HCT116 (cell line): ENCODE results near the gene TMEM238L. TPM values are rescaled to one million over a fixed set of nuclear protein-coding genes. Genes with fewer than 3 reads are reported as not detected.

ENCODE experiments used
- ATAC-seq: fragments of 200-7000 bp; cut with Tn5 transposase; 2 replicates; pipeline ENCODE4 v1.9.1; 2020; ENCODE audit warnings: mild to moderate bottlenecking, moderate library complexity
- BruUV-seq: library from RNA; stranded (reverse); fragments of 400-500 nt; replicated peaks from 2 replicates; lab custom pipeline; 2021; lab: Mats Ljungman, UMichigan
- CTCF ChIA-PET: fragments of 300-600 bp; sonication (Branson Sonifier 250); formaldehyde crosslinking; loops from one replicate; lab custom pipeline; 2021; ENCODE audit warnings: antibody characterized with exemption; lab: Charles Lee
- POLR2A ChIA-PET: fragments of 300-600, 350-600 bp; sonication (Branson Sonifier 250); formaldehyde crosslinking; loops from one replicate; lab custom pipeline; 2021; ENCODE audit warnings: antibody characterized with exemption; lab: Charles Lee
- RAD21 ChIA-PET, 2 experiments: fragments of 300-600 bp; sonication (Branson Sonifier 250); formaldehyde crosslinking; loops; one replicate each; lab custom pipeline; 2023; ENCODE audit warnings: low total read pairs in 2 of 2; ENCODE audit not compliant: uncharacterized antibody in 2 of 2, unreplicated experiment in 2 of 2, low non-redundant PET in 1 of 2; lab: Charles Lee
- DNase-seq: peaks from one replicate; pipeline ENCODE4 v3.0.0-alpha.2; 2010; ENCODE audit warnings: low read depth, low spot score
- H2AFZ ChIP-seq: fragments of 200-600 bp; shearing (Covaris generic), sonication (generic); 2 replicates; pipeline ENCODE4 v1.6.1; 2017; ENCODE audit warnings: low read depth, mixed run types, mixed read lengths, antibody characterized with exemption, low read length; ENCODE audit not compliant: poor library complexity, severe bottlenecking
- H3K27ac ChIP-seq: 2 replicates; pipeline ENCODE4 v1.5.1; 2012; ENCODE audit warnings: low read depth, low read length
- H3K27me3 ChIP-seq: fragments of 200-600 bp; sonication (generic); 2 replicates; pipeline ENCODE4 v1.6.1; 2016; ENCODE audit warnings: mixed run types, low read length, mixed read lengths; ENCODE audit not compliant: insufficient read depth
- H3K36me3 ChIP-seq, 2 experiments: fragments of 200-500 bp in 1 of 2; fragments of 200-600 bp in 1 of 2; sonication (Bioruptor generic) in 1 of 2; sonication (generic) in 1 of 2; 2 replicates each; pipeline versions ENCODE4 v1.5.1 to v1.6.1; 2014 to 2016; ENCODE audit warnings: low read length in 2 of 2, inconsistent platforms in 1 of 2, mixed read lengths in 1 of 2, mixed run types in 1 of 2; ENCODE audit not compliant: insufficient read depth in 2 of 2, control insufficient read depth in 1 of 2
- H3K4me1 ChIP-seq, 2 experiments: fragments of 200-600 bp in 1 of 2; sonication (generic) in 1 of 2; 2 replicates each; pipeline versions ENCODE4 v1.5.1 to v1.6.1; 2012 to 2017; ENCODE audit warnings: low read length in 2 of 2, inconsistent platforms in 1 of 2, mild to moderate bottlenecking in 1 of 2, mixed read lengths in 1 of 2, mixed run types in 1 of 2, moderate library complexity in 1 of 2; ENCODE audit not compliant: insufficient read depth in 2 of 2, control insufficient read depth in 1 of 2
- H3K4me2 ChIP-seq: fragments of 200-600 bp; sonication (generic); 2 replicates; pipeline ENCODE4 v1.6.1; 2017; ENCODE audit warnings: mixed run types, low read length, mixed read lengths
- H3K4me3 ChIP-seq, 2 experiments: fragments of 200-600 bp in 1 of 2; sonication (generic) in 1 of 2; replicated peaks in 1 of 2; 2 replicates each; pipeline ENCODE4 v1.5.1; 2011 to 2016; ENCODE audit warnings: low read length in 2 of 2, control low read depth in 1 of 2, low read depth in 1 of 2, mild to moderate bottlenecking in 1 of 2, mixed read lengths in 1 of 2, mixed run types in 1 of 2
- H3K79me2 ChIP-seq: fragments of 200-600 bp; sonication (generic); 2 replicates; pipeline ENCODE4 v1.6.1; 2017; ENCODE audit warnings: mild to moderate bottlenecking, mixed run types, low read length, moderate library complexity, mixed read lengths; ENCODE audit not compliant: insufficient read depth
- H3K9ac ChIP-seq: fragments of 200-600 bp; sonication (generic); 2 replicates; pipeline ENCODE4 v1.6.1; 2016; ENCODE audit warnings: low read length, mixed read lengths
- H3K9me2 ChIP-seq: fragments of 200-600 bp; sonication (generic), shearing (Covaris generic); 2 replicates; pipeline ENCODE4 v1.6.1; 2017; ENCODE audit warnings: mixed run types, mild to moderate bottlenecking, moderate library complexity; ENCODE audit not compliant: insufficient read depth
- H3K9me3 ChIP-seq, 2 experiments: fragments of 200-500 bp in 1 of 2; fragments of 200-600 bp in 1 of 2; sonication (Bioruptor generic) in 1 of 2; sonication (generic) in 1 of 2; 2 replicates each; pipeline ENCODE4 v1.6.1; 2014 to 2017; ENCODE audit warnings: low read length in 2 of 2, mixed read lengths in 2 of 2, inconsistent platforms in 1 of 2, low read depth in 1 of 2, mild to moderate bottlenecking in 1 of 2, mixed run types in 1 of 2, moderate library complexity in 1 of 2; ENCODE audit not compliant: control insufficient read depth in 1 of 2, insufficient read depth in 1 of 2
- H4K20me1 ChIP-seq: fragments of 200-600 bp; sonication (generic), shearing (Covaris generic); 2 replicates; pipeline ENCODE4 v1.6.1; 2017; ENCODE audit warnings: mixed run types, mild to moderate bottlenecking, moderate library complexity; ENCODE audit not compliant: insufficient read depth
- ATF3 ChIP-seq: IDR thresholded peaks from 2 replicates; pipeline ENCODE4 v1.6.1; 2012
- CEBPB ChIP-seq: IDR thresholded peaks from 2 replicates; pipeline ENCODE4 v1.6.1; 2012; ENCODE audit warnings: low read depth
- EGR1 ChIP-seq: IDR thresholded peaks from 2 replicates; pipeline ENCODE4 v1.6.1; 2012; ENCODE audit warnings: low read depth
- ELF1 ChIP-seq: IDR thresholded peaks from 2 replicates; pipeline ENCODE4 v1.6.1; 2012; ENCODE audit warnings: low read depth, borderline replicate concordance
- MAX ChIP-seq: IDR thresholded peaks from 2 replicates; pipeline ENCODE4 v1.6.1; 2012
- POLR2AphosphoS5 ChIP-seq: IDR thresholded peaks from 2 replicates; pipeline ENCODE4 v1.6.1; 2011; ENCODE audit warnings: mild to moderate bottlenecking, low read depth, low read length, moderate library complexity
- REST ChIP-seq: IDR thresholded peaks from 2 replicates; pipeline ENCODE4 v1.6.1; 2012; ENCODE audit warnings: low read depth
- SIN3A ChIP-seq: IDR thresholded peaks from 2 replicates; pipeline ENCODE4 v1.6.1; 2012; ENCODE audit warnings: low read depth
- SP1 ChIP-seq: IDR thresholded peaks from 2 replicates; pipeline ENCODE4 v1.6.1; 2012; ENCODE audit warnings: low read depth
- SRF ChIP-seq: IDR thresholded peaks from 2 replicates; pipeline ENCODE4 v1.6.1; 2012; ENCODE audit warnings: low read depth
- YY1 ChIP-seq: IDR thresholded peaks from 2 replicates; pipeline ENCODE4 v1.6.1; 2011; ENCODE audit warnings: low read length, low read depth, moderate library complexity, mild to moderate bottlenecking; ENCODE audit not compliant: insufficient replicate concordance; ENCODE audit errors: extremely low read depth
- ZFX ChIP-seq: fragments of 450-650 bp; IDR thresholded peaks from 2 replicates; pipeline ENCODE4 v1.6.1; 2017
- intact Hi-C: fragments of 100-400 bp; cut with micrococcal nuclease; formaldehyde crosslinking; loops from 2 replicates; pipeline ENCODE4 v1.10.0; 2022
- total RNA-seq: library from RNA; stranded (reverse); gene quantifications from one replicate; pipeline ENCODE4 v1.2.1, GENCODE V29; 2021; ENCODE audit not compliant: unreplicated experiment

TMEM238L gene
- total RNA-seq, 1 experiment from 2014 or later = not detected

GRCh38 chr17:10798332-10798749 is 5.6 kb downstream of the TMEM238L start:
- Histone ChIP-seq H3K4me1 (no peaks in the 10 kb centered on the region), H3K9ac (no peak overlapping the region), H3K79me2 (no peaks in the 10 kb centered on the region), H3K4me3 (no peak overlapping the region), H3K4me2 (no peak overlapping the region), H3K27ac (no peak overlapping the region), H3K9me2 (no peaks in the 10 kb centered on the region), H3K27me3 (peaks cover 10% of the 10 kb centered on the region; the same call in 1 of the 2 replicates), H4K20me1 (no peaks in the 10 kb centered on the region), H3K36me3 (no peaks in the 10 kb centered on the region), H2AFZ (no peak overlapping the region), H3K9me3 (no peaks in the 10 kb centered on the region)
- ATAC-seq (no peak), DNase-seq (no peak)
- POLR2A ChIA-PET = no interaction called here
- CTCF ChIA-PET = no interaction called here
- RAD21 ChIA-PET = no interaction called here
- BruUV-seq = no TSS peak
- TF ChIP-seq SP1 (no peak), REST (no peak)
- intact Hi-C loops = no loop called here

GRCh38 chr17:10797476-10798328 is 6.2 kb downstream of the TMEM238L start:
- Histone ChIP-seq H3K27ac (no peak overlapping the region), H2AFZ (no peak overlapping the region), H3K79me2 (no peaks in the 10 kb centered on the region), H3K4me2 (no peak overlapping the region), H4K20me1 (no peaks in the 10 kb centered on the region), H3K36me3 (no peaks in the 10 kb centered on the region), H3K9ac (no peak overlapping the region), H3K9me3 (no peaks in the 10 kb centered on the region), H3K4me1 (no peaks in the 10 kb centered on the region), H3K9me2 (no peaks in the 10 kb centered on the region), H3K4me3 (no peak overlapping the region), H3K27me3 (peaks cover 10% of the 10 kb centered on the region; the same call in 1 of the 2 replicates)
- ATAC-seq (no peak), DNase-seq (no peak)
- ChIA-PET RAD21 (no interaction called here), POLR2A (no interaction called here), CTCF (no interaction called here)
- BruUV-seq = no TSS peak
- intact Hi-C loops = no loop called here
- TF ChIP-seq YY1 (no peak), ZFX (no peak), REST (no peak), EGR1 (no peak), CEBPB (no peak), MAX (no peak), ELF1 (no peak), ATF3 (no peak), SIN3A (no peak), SRF (no peak), POLR2AphosphoS5 (no peak)
